Measurements from ENCODE around the gene DENND2A.

- TF ChIP-seq, protein P1, sequence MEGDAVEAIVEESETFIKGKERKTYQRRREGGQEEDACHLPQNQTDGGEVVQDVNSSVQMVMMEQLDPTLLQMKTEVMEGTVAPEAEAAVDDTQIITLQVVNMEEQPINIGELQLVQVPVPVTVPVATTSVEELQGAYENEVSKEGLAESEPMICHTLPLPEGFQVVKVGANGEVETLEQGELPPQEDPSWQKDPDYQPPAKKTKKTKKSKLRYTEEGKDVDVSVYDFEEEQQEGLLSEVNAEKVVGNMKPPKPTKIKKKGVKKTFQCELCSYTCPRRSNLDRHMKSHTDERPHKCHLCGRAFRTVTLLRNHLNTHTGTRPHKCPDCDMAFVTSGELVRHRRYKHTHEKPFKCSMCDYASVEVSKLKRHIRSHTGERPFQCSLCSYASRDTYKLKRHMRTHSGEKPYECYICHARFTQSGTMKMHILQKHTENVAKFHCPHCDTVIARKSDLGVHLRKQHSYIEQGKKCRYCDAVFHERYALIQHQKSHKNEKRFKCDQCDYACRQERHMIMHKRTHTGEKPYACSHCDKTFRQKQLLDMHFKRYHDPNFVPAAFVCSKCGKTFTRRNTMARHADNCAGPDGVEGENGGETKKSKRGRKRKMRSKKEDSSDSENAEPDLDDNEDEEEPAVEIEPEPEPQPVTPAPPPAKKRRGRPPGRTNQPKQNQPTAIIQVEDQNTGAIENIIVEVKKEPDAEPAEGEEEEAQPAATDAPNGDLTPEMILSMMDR (IDR thresholded peaks at IDR 0.05; ENCODE audit: insufficient read depth, low read length): no peak
- TF ChIP-seq POLR2AphosphoS5 (IDR thresholded peaks at IDR 0.05; ENCODE audit: low read depth): no peak
These were observed 23.5 kb downstream of the DENND2A start for GRCh38 chr7:140617081-140617480.

Data from HL-60 (cell line).